ENCODE data around the gene AHDC1. TPM values are rescaled to one million over a fixed set of nuclear protein-coding genes. Genes with fewer than 3 reads are reported as not detected.

Gene AHDC1, protein sequence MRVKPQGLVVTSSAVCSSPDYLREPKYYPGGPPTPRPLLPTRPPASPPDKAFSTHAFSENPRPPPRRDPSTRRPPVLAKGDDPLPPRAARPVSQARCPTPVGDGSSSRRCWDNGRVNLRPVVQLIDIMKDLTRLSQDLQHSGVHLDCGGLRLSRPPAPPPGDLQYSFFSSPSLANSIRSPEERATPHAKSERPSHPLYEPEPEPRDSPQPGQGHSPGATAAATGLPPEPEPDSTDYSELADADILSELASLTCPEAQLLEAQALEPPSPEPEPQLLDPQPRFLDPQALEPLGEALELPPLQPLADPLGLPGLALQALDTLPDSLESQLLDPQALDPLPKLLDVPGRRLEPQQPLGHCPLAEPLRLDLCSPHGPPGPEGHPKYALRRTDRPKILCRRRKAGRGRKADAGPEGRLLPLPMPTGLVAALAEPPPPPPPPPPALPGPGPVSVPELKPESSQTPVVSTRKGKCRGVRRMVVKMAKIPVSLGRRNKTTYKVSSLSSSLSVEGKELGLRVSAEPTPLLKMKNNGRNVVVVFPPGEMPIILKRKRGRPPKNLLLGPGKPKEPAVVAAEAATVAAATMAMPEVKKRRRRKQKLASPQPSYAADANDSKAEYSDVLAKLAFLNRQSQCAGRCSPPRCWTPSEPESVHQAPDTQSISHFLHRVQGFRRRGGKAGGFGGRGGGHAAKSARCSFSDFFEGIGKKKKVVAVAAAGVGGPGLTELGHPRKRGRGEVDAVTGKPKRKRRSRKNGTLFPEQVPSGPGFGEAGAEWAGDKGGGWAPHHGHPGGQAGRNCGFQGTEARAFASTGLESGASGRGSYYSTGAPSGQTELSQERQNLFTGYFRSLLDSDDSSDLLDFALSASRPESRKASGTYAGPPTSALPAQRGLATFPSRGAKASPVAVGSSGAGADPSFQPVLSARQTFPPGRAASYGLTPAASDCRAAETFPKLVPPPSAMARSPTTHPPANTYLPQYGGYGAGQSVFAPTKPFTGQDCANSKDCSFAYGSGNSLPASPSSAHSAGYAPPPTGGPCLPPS (N-terminal part only)
- 10 to 100 TPM; 25.5 to 91.4 (median 47.8) TPM for total RNA-seq

DNA sequence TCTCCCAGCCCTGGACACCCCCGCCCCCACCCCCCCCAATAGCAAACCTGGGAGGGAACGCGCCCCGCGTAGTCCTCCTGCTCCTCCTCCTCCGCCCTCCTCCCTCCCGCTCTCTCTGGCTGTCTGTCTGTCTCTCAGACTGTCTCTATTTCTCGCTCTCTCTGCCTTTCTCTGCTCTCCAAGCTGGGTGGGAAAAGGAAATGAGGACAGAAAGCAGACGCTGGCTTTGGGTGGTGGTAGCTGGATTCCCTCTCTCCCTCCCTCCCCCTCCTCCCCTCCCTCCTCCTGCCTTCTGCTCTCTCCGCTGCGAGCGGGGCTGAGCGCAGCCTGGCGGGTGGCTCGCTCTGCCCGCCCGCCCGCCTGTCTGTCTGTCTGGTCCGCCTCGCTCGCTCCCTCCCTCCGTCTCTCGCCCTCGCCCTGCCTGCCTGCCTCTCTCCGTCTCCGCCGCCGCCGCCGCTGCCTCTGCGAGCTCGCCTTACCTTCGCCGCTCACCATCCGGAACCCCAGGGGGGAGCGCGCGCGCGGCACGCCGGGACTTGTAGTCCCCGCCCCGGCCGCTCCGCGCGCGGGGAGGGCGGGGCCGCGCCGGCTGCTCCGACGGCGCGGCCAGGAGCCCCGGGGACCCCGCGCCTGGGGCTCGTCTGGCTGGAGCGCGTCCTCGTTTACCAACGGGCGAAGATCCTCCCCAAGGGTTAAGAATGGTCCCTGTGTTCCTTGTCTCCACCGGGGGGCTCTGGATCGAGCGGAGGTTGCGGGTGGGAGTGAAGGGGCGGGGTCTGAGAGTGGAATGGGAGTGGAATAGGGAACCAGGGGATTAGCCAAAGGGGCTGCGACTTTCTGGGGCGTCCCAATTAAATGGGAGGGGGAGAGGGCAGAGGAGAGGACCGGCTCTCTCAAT, at the start of gene AHDC1:
Gene AHDC1, minus strand, starts transcription at position 464 of the 898 bp plus-strand sequence. CDS start 52,029 bp downstream, outside the sequence.
- H3K27ac ChIP-seq = peak within 1 kb of the TSS; percentile 96 to 98 (median 97)
- no peaks in the 10 kb centered on the region for H3K36me3 ChIP-seq
- WGBS, 2 donors = 1 to 2% methylated on average over 21 to 28 of the region's 74 CpGs
- peak; percentile 95 to 97 for DNase-seq
- H3K4me3 ChIP-seq (replicated peaks in 1 of 3) = peak within 1 kb of the TSS; percentile 72 to 95 (median 88)
- TF ChIP-seq POLR2A (IDR thresholded peaks at IDR 0.05) = peak; percentile 75 to 96
- TF ChIP-seq, protein P1, sequence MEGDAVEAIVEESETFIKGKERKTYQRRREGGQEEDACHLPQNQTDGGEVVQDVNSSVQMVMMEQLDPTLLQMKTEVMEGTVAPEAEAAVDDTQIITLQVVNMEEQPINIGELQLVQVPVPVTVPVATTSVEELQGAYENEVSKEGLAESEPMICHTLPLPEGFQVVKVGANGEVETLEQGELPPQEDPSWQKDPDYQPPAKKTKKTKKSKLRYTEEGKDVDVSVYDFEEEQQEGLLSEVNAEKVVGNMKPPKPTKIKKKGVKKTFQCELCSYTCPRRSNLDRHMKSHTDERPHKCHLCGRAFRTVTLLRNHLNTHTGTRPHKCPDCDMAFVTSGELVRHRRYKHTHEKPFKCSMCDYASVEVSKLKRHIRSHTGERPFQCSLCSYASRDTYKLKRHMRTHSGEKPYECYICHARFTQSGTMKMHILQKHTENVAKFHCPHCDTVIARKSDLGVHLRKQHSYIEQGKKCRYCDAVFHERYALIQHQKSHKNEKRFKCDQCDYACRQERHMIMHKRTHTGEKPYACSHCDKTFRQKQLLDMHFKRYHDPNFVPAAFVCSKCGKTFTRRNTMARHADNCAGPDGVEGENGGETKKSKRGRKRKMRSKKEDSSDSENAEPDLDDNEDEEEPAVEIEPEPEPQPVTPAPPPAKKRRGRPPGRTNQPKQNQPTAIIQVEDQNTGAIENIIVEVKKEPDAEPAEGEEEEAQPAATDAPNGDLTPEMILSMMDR (IDR thresholded peaks at IDR 0.05) = peak in 3 of 6 experiments; percentile 8 to 34 (median 14)
- H3K9me3 ChIP-seq = no peaks in the 10 kb centered on the region
- H3K4me1 ChIP-seq = peaks cover 39 to 45% of the 10 kb centered on the region in 2 donors
- intact Hi-C loops (cut with DNase I) = no loop called here
- H3K27me3 ChIP-seq = no peaks in the 10 kb centered on the region

DNA sequence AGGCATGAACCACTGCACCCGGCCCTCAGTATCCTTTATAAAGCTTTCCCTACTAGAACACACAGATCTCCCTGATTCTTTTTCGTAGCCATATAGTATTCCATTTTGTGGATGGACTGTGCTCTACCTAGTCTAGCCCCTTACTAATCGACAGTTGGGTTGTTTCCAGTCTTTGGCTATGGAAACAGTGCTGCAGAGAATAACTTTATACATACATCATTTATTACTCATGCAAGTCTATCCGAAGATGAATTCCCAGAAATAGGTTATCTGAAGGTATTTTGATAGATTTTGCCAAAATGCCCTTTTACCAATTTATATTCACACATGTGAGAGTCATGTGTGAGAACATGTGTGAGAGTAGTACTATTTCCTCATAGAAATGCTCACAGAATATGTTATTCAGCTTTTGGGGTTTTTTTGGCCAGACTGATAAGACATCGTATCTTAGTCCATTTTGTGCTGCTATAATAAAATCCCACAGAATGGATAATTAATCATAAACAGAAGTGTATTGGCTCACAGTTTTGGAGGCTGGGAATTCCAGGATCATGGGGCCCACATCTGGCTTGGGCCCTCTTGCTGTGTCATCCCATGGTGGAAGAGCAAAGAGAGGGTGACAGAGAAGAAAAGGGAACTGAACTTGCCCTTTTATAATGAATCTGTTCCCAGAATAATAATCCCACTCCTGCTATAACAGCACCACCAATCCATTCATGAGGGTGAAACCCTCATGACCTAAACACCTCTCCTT, 48.3 kb upstream of the AHDC1 start:
- no peaks in the 10 kb centered on the region for H3K27me3 ChIP-seq
- 87 to 93% methylated on average over 5 of the region's 5 CpGs for WGBS, 2 donors
- H3K36me3 ChIP-seq = no peaks in the 10 kb centered on the region
- intact Hi-C loops (cut with DNase I) = no loop called here
- no peak overlapping the region for H3K27ac ChIP-seq
- no peak overlapping the region for H3K4me3 ChIP-seq (replicated peaks in 1 of 3)
- no peaks in the 10 kb centered on the region for H3K9me3 ChIP-seq
- TF ChIP-seq, protein P1 (IDR thresholded peaks at IDR 0.05) = no peak
- TF ChIP-seq POLR2A (IDR thresholded peaks at IDR 0.05) = no peak
- DNase-seq = no peak
- H3K4me1 ChIP-seq = peaks cover 0 to 16% of the 10 kb centered on the region in 2 donors

DNA sequence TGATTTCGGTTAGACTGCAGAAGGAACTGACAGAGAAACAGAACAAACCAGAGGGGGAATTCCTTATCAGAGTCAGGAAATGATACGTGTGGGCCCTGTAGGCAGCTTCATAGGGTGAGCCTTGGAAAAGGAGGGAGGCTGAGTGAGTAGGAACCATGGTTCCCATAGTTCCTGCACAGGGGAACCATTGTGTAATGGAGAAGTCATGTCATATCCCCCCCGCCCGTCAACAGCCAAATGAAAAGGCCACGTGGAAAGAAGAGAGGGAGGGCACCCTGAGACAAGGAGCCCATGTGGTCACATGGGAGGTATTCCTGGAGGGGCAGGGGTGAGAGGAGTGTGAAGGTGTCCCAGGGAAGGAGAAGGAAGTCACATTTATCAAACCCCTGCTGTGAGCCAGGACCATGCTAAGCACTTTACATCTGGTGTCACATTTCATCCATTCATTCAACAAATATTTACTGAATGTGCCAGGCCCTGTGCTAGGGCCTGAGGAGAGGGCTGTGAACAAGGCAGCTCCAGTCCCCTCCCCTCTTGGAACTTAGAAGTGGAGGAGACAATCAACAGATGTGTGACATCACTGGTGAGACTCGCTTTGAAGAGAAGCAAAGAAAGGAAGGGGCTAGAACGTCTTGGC, 46.7 kb upstream of the AHDC1 start:
- Histone ChIP-seq H3K27ac (no peak overlapping the region), H3K4me1 (peaks cover 0 to 4% of the 10 kb centered on the region in 2 donors), H3K36me3 (no peaks in the 10 kb centered on the region), H3K4me3 (replicated peaks in 1 of 3) (no peak overlapping the region), H3K9me3 (no peaks in the 10 kb centered on the region), H3K27me3 (no peaks in the 10 kb centered on the region)
- DNase-seq = no peak
- 57 to 62% methylated on average over 7 of the region's 7 CpGs for WGBS, 2 donors
- TF ChIP-seq POLR2A (IDR thresholded peaks at IDR 0.05) = no peak
- TF ChIP-seq, protein P1 (IDR thresholded peaks at IDR 0.05) = no peak
- intact Hi-C loops (cut with DNase I) = no loop called here

DNA sequence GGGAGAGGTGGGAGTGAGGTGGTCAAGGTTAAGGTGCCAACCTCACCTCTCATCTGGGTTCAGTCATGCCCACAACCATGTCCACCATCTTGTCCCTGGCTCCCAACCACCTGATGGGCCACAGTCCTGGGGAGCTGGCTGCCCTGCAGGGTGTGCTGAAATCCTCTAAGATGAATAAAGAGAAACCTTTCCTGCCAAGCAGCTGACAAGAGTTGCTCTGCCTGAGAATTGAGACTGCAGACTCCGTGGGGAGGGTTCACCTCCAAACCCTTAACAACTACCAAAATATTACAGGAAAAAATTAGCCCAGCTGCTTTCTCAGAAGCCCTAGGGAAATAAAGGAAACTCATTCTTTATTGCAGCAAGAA, 46.2 kb upstream of the AHDC1 start:
- Histone ChIP-seq H3K27me3 (no peaks in the 10 kb centered on the region), H3K4me1 (no peaks in the 10 kb centered on the region), H3K9me3 (no peaks in the 10 kb centered on the region), H3K36me3 (no peaks in the 10 kb centered on the region), H3K27ac (no peak overlapping the region), H3K4me3 (replicated peaks in 1 of 3) (no peak overlapping the region)
- intact Hi-C loops (cut with DNase I) = no loop called here
- WGBS, 2 donors = 75% methylated on average over 1 of the region's 1 CpG
- no peak for DNase-seq
- TF ChIP-seq POLR2A (IDR thresholded peaks at IDR 0.05) = no peak
- TF ChIP-seq, protein P1 (IDR thresholded peaks at IDR 0.05) = no peak
